HepG2 (cell line): Measurements from ENCODE around the gene TENM3.

Experiments used
- ARID3A ChIP-seq: IDR thresholded peaks from 2 replicates; pipeline ENCODE4 v1.6.1; 2012; ENCODE audit warnings: low read depth, low read length, improper control_type of control experiment
- CHD2 ChIP-seq: IDR thresholded peaks from 2 replicates; pipeline ENCODE4 v1.6.1; 2011; ENCODE audit warnings: low read depth, low read length, improper control_type of control experiment
- GLI4 ChIP-seq: sonication (generic); formaldehyde crosslinking; IDR thresholded peaks from 2 replicates; pipeline ENCODE4 v1.5.1; 2020; ENCODE audit warnings: missing genetic modification reagents, mild to moderate bottlenecking, moderate library complexity, borderline replicate concordance
- HOXA7 ChIP-seq: sonication (generic); formaldehyde crosslinking; IDR thresholded peaks from 2 replicates; pipeline ENCODE4 v1.8.1; 2022; ENCODE audit warnings: mild to moderate bottlenecking, missing genetic modification reagents, moderate library complexity

GRCh38 chr4:182216005-182216404 is 27.2 kb upstream of the TENM3 start:
- TF ChIP-seq ARID3A, result no peak
- TF ChIP-seq HOXA7 (CRISPR knock-in tag), result no peak
- TF ChIP-seq CHD2, result no peak
- no peak for TF ChIP-seq GLI4
